Vagina (tissue), 2 donors: ENCODE results near the gene KRTAP10-5.

Experiments
- POLR2A ChIP-seq, 2 donors: fragments of 450-650 bp; IDR thresholded peaks; one replicate each; pipeline ENCODE4 v1.6.1; 2017; ENCODE audit warnings: antibody characterized with exemption in 2 of 2, mild to moderate bottlenecking in 2 of 2, moderate library complexity in 2 of 2
- TF ChIP-seq, protein P1 (sequence below), 3 experiments: fragments of 450-650 bp in 2 of 3; fragments of 200-600 bp in 1 of 3; sonication (generic) in 1 of 3; IDR thresholded peaks; one replicate each; pipeline ENCODE4 v1.5.1; 2017 to 2019; ENCODE audit warnings: antibody characterized with exemption in 3 of 3, mild to moderate bottlenecking in 2 of 3, moderate library complexity in 2 of 3

DNA sequence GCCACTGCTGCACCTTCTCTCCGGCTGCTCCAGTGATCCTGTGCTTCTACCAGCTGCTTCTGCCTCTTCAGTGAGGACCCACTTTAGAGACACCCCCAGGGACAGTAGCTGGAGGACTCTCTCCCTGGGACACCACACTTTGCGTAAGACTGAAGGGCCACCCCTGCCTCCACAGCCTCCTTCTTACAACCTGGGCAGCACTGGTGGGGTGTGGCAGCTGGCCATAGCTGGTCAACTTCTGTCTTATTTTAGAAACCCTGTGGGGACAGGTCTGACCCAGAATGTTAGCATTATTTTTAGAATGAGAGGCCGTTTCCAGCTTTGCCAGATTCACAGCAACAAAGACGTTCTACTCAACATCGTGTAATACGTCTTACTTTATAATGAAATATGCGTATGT is 45.4 kb upstream of the KRTAP10-5 start:
- TF ChIP-seq, protein P1, sequence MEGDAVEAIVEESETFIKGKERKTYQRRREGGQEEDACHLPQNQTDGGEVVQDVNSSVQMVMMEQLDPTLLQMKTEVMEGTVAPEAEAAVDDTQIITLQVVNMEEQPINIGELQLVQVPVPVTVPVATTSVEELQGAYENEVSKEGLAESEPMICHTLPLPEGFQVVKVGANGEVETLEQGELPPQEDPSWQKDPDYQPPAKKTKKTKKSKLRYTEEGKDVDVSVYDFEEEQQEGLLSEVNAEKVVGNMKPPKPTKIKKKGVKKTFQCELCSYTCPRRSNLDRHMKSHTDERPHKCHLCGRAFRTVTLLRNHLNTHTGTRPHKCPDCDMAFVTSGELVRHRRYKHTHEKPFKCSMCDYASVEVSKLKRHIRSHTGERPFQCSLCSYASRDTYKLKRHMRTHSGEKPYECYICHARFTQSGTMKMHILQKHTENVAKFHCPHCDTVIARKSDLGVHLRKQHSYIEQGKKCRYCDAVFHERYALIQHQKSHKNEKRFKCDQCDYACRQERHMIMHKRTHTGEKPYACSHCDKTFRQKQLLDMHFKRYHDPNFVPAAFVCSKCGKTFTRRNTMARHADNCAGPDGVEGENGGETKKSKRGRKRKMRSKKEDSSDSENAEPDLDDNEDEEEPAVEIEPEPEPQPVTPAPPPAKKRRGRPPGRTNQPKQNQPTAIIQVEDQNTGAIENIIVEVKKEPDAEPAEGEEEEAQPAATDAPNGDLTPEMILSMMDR (IDR thresholded peaks at IDR 0.05): no peak
- TF ChIP-seq POLR2A (IDR thresholded peaks at IDR 0.05): no peak
